Mesendoderm (in vitro differentiated cells): ENCODE measurements around the gene MEIOB.

Experiments used
- DNase-seq: peaks from one replicate; pipeline ENCODE4 v3.0.0; 2013
- H2AK5ac ChIP-seq: 2 replicates; pipeline ENCODE4 v1.6.1; 2013; ENCODE audit warnings: low read length, inconsistent platforms
- H2BK120ac ChIP-seq: 2 replicates; pipeline ENCODE4 v1.6.1; 2013; ENCODE audit warnings: low read depth, mild to moderate bottlenecking, low read length, moderate library complexity, mixed read lengths
- H2BK15ac ChIP-seq: replicated peaks from 2 replicates; pipeline ENCODE4 v1.6.1; 2013; ENCODE audit warnings: low read depth, mild to moderate bottlenecking, moderate library complexity
- H2BK5ac ChIP-seq: 2 replicates; pipeline ENCODE4 v1.6.1; 2013; ENCODE audit warnings: low read length, inconsistent platforms
- H3K18ac ChIP-seq: 2 replicates; pipeline ENCODE4 v1.6.1; 2013; ENCODE audit warnings: mild to moderate bottlenecking, low read length, mixed read lengths
- H3K23ac ChIP-seq: one replicate; pipeline ENCODE4 v1.6.1; 2013; ENCODE audit warnings: low read length
- H3K27ac ChIP-seq: 2 replicates; pipeline ENCODE4 v1.5.1; 2013; ENCODE audit warnings: low read depth, mild to moderate bottlenecking, inconsistent platforms, low read length, moderate library complexity
- H3K27me3 ChIP-seq: 2 replicates; pipeline ENCODE4 v1.6.1; 2013; ENCODE audit warnings: low read length, control low read depth, mild to moderate bottlenecking, inconsistent platforms; ENCODE audit not compliant: insufficient read depth, poor library complexity
- H3K36me3 ChIP-seq: 2 replicates; pipeline ENCODE4 v1.6.1; 2013; ENCODE audit warnings: low read length, inconsistent platforms; ENCODE audit not compliant: control insufficient read depth, insufficient read depth
- H3K4ac ChIP-seq: one replicate; pipeline ENCODE4 v1.6.1; 2013; ENCODE audit warnings: low read depth, mild to moderate bottlenecking, low read length, moderate library complexity
- H3K4me1 ChIP-seq: 2 replicates; pipeline ENCODE4 v1.6.1; 2013; ENCODE audit warnings: low read depth, low read length, inconsistent platforms; ENCODE audit not compliant: control insufficient read depth
- H3K4me2 ChIP-seq: 2 replicates; pipeline ENCODE4 v1.6.1; 2013; ENCODE audit warnings: low read length
- H3K4me3 ChIP-seq: 2 replicates; pipeline ENCODE4 v1.5.1; 2013; ENCODE audit warnings: mild to moderate bottlenecking, low read length
- H3K56ac ChIP-seq: one replicate; pipeline ENCODE4 v1.6.1; 2013; ENCODE audit warnings: low read length
- H3K79me1 ChIP-seq: 2 replicates; pipeline ENCODE4 v1.6.1; 2013; ENCODE audit warnings: low read length, inconsistent platforms
- H3K79me2 ChIP-seq: 2 replicates; pipeline ENCODE4 v1.6.1; 2013; ENCODE audit warnings: mild to moderate bottlenecking, low read length; ENCODE audit not compliant: control insufficient read depth, insufficient read depth
- H3K9ac ChIP-seq: 2 replicates; pipeline ENCODE4 v1.6.1; 2013; ENCODE audit warnings: low read length, inconsistent platforms
- H4K5ac ChIP-seq: one replicate; pipeline ENCODE4 v1.6.1; 2013; ENCODE audit warnings: low read length
- H4K8ac ChIP-seq: one replicate; pipeline ENCODE4 v1.6.1; 2013; ENCODE audit warnings: low read depth, mild to moderate bottlenecking, control low read depth, low read length, moderate library complexity
- WGBS: extraction: QIAGEN DNeasy Blood & Tissue Kit; methylation state at CpG from one replicate; pipeline ENCODE4 v1.1.7; 2013; ENCODE audit warnings: low lambda C conversion rate, missing lambda C conversion rate; ENCODE audit not compliant: insufficient coverage; ENCODE audit errors: extremely low coverage; 5-methylcytosine and 5-hydroxymethylcytosine counted together

Gene MEIOB

DNA sequence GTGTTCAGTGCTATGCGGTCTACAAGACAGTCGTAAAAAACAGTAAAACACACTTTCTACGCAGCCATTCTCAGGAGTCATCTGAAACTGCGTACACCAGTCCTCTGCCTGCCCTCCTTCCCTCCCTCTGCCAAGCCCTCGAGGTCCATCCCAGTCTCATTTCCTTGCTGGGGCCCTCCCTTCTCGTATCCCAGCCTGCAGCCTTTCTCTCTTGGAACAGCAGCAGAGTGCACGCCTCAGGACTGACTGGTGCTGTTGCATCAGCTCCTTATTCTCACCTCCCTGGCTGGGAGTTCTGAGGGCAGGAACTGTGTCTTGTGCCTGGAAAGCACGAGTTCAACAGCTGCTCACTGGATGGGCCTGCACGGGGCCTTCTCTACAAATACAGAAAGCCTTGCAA, 32.4 kb downstream of the MEIOB start:
- Histone ChIP-seq H2BK120ac (no peak overlapping the region), H2BK15ac (no peak overlapping the region), H3K4me1 (no peaks in the 10 kb centered on the region), H3K36me3 (no peaks in the 10 kb centered on the region), H3K23ac (no peak overlapping the region), H3K4me2 (no peak overlapping the region), H3K79me2 (no peaks in the 10 kb centered on the region), H3K79me1 (no peaks in the 10 kb centered on the region), H3K27me3 (no peaks in the 10 kb centered on the region), H3K18ac (no peak overlapping the region), H3K27ac (no peak overlapping the region), H4K8ac (no peak overlapping the region), H3K4me3 (no peak overlapping the region), H3K9ac (no peak overlapping the region), H4K5ac (no peak overlapping the region), H3K56ac (no peak overlapping the region), H2BK5ac (no peak overlapping the region), H3K4ac (no peak overlapping the region), H2AK5ac (no peak overlapping the region)
- no CpG with 5 or more reads among the region's 9 CpGs for WGBS
- DNase-seq: peak; percentile 70

GRCh38 chr16:1834096-1834495, 37.9 kb downstream of the MEIOB start:
- no CpG with 5 or more reads among the region's 5 CpGs for WGBS

DNA sequence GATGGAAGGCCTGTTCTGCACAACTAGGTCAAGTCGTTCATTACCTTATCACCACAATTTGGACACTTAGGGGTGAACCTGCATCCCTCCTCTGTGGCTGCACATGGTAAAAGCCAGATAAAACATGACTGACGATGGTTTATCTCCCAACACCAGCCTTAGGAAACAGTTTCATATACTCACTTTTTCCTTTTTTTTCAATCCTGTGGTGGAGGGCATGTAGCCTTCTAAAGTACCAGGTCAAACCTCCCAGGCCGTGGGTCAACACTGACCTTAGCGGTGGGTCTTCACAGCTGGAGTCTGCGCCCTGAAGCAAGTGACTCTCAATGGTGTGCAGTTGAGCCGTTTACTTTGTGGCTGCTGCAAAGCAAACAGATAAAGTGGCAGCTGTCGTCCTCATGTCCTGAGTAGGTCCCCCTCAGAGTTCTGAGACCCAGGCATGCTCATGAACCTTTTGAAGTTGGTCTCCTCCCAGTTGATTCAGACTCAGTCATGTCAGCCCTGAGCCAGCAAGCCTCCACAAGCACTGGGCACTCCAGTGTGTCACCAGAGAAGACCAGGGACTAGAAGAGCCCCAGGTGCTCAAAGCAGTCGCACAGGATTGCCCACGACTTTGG, 39.0 kb downstream of the MEIOB start:
- Histone ChIP-seq H3K9ac (no peak overlapping the region), H3K79me1 (peaks cover 5% of the 10 kb centered on the region), H2BK15ac (no peak overlapping the region), H3K27me3 (no peaks in the 10 kb centered on the region), H3K4me2 (no peak overlapping the region), H2BK120ac (no peak overlapping the region), H3K56ac (no peak overlapping the region), H3K4me1 (no peaks in the 10 kb centered on the region), H3K4ac (no peak overlapping the region), H4K5ac (no peak overlapping the region), H3K79me2 (peaks cover 2% of the 10 kb centered on the region), H3K18ac (no peak overlapping the region), H3K4me3 (no peak overlapping the region), H2AK5ac (no peak overlapping the region), H3K27ac (no peak overlapping the region), H2BK5ac (no peak overlapping the region), H4K8ac (no peak overlapping the region), H3K36me3 (no peaks in the 10 kb centered on the region), H3K23ac (no peak overlapping the region)
- no CpG with 5 or more reads among the region's 9 CpGs for WGBS
- no peak for DNase-seq

More at GRCh38 chr16:1834096-1834495, 37.9 kb downstream of the MEIOB start:
- H3K27ac ChIP-seq: no peak overlapping the region
- H4K5ac ChIP-seq: no peak overlapping the region
- H3K18ac ChIP-seq: no peak overlapping the region
- H3K27me3 ChIP-seq: no peaks in the 10 kb centered on the region
- no peak overlapping the region for H2BK5ac ChIP-seq
- no peak overlapping the region for H3K4me2 ChIP-seq
- H3K4me1 ChIP-seq: no peaks in the 10 kb centered on the region
- no peak overlapping the region for H3K56ac ChIP-seq
- no peak overlapping the region for H3K4ac ChIP-seq
- no peak overlapping the region for H2AK5ac ChIP-seq
- peaks cover 2% of the 10 kb centered on the region for H3K79me1 ChIP-seq
- no peak overlapping the region for H4K8ac ChIP-seq
- peaks cover 2% of the 10 kb centered on the region for H3K79me2 ChIP-seq
- no peak overlapping the region for H2BK15ac ChIP-seq
- DNase-seq: no peak
- H3K4me3 ChIP-seq: no peak overlapping the region
- H3K36me3 ChIP-seq: no peaks in the 10 kb centered on the region
- H3K9ac ChIP-seq: no peak overlapping the region
- no peak overlapping the region for H3K23ac ChIP-seq
- no peak overlapping the region for H2BK120ac ChIP-seq

- DNase-seq: no peak
- Histone ChIP-seq H3K9ac (no peak overlapping the region), H3K4me1 (no peaks in the 10 kb centered on the region), H4K8ac (no peak overlapping the region), H3K27ac (no peak overlapping the region), H3K27me3 (no peaks in the 10 kb centered on the region), H2BK5ac (no peak overlapping the region), H3K4me3 (no peak overlapping the region), H3K4me2 (no peak overlapping the region), H3K36me3 (no peaks in the 10 kb centered on the region), H3K18ac (no peak overlapping the region), H2BK120ac (no peak overlapping the region), H4K5ac (no peak overlapping the region), H2AK5ac (no peak overlapping the region), H2BK15ac (no peak overlapping the region), H3K79me2 (peaks cover 2% of the 10 kb centered on the region), H3K79me1 (peaks cover 9% of the 10 kb centered on the region), H3K56ac (no peak overlapping the region), H3K23ac (no peak overlapping the region), H3K4ac (no peak overlapping the region)
- no CpG with 5 or more reads among the region's 19 CpGs for WGBS
Observed at GRCh38 chr16:1831186-1832075, 40.5 kb downstream of the MEIOB start.

GRCh38 chr16:1830213-1830612, 41.8 kb downstream of the MEIOB start:
- WGBS: no CpG with 5 or more reads among the region's 3 CpGs
- Histone ChIP-seq H2BK120ac (no peak overlapping the region), H3K79me2 (peaks cover 2% of the 10 kb centered on the region)

More at GRCh38 chr16:1830213-1830612, 41.8 kb downstream of the MEIOB start:
- H2BK5ac ChIP-seq: no peak overlapping the region
- H3K9ac ChIP-seq: no peak overlapping the region
- no peaks in the 10 kb centered on the region for H3K27me3 ChIP-seq
- H3K79me1 ChIP-seq: peaks cover 9% of the 10 kb centered on the region
- no peak overlapping the region for H2BK15ac ChIP-seq
- H3K23ac ChIP-seq: no peak overlapping the region
- no peaks in the 10 kb centered on the region for H3K4me1 ChIP-seq
- no peak overlapping the region for H3K18ac ChIP-seq
- H4K5ac ChIP-seq: no peak overlapping the region
- no peak overlapping the region for H3K4me2 ChIP-seq
- no peak overlapping the region for H3K4me3 ChIP-seq
- H3K4ac ChIP-seq: no peak overlapping the region
- no peak overlapping the region for H4K8ac ChIP-seq
- H3K56ac ChIP-seq: no peak overlapping the region
- H3K36me3 ChIP-seq: no peaks in the 10 kb centered on the region
- no peak for DNase-seq
- H3K27ac ChIP-seq: no peak overlapping the region
- H2AK5ac ChIP-seq: no peak overlapping the region
